Measurements from ENCODE around the gene TVP23A.

The TVP23A gene

DNA sequence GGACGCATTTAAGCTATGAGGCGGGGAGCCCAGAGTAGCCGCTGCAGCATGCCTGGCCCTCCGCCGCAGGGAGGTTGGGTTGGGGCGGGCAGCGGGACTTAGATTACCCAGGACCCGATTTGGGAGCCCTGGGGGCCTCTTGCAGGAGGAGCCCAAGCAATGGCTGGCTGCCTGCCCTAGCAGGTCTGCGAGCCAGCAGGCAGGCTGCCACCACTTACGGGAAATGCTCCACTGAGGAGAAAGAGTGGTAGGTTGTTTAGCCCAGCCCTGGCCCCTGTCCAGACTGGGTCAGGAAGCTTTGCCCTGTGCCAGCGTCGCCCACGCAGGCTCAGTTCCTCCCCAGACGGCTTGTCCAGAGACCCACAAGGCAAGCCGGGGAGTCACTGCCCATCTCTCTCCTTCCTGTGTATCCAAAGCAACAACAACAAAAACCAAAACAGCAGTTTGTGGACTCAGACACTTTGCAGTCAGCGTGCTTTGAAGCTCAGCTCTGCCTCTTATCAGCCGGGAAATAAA, 10.3 kb upstream of the TVP23A start:
- peak; percentile 58 for DNase-seq (ENCODE audit: low read depth)
- TF ChIP-seq, protein P1, sequence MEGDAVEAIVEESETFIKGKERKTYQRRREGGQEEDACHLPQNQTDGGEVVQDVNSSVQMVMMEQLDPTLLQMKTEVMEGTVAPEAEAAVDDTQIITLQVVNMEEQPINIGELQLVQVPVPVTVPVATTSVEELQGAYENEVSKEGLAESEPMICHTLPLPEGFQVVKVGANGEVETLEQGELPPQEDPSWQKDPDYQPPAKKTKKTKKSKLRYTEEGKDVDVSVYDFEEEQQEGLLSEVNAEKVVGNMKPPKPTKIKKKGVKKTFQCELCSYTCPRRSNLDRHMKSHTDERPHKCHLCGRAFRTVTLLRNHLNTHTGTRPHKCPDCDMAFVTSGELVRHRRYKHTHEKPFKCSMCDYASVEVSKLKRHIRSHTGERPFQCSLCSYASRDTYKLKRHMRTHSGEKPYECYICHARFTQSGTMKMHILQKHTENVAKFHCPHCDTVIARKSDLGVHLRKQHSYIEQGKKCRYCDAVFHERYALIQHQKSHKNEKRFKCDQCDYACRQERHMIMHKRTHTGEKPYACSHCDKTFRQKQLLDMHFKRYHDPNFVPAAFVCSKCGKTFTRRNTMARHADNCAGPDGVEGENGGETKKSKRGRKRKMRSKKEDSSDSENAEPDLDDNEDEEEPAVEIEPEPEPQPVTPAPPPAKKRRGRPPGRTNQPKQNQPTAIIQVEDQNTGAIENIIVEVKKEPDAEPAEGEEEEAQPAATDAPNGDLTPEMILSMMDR (IDR thresholded peaks at IDR 0.05; ENCODE audit: insufficient read depth, low read depth, low read length, missing control alignments): no peak
- H3K4me3 ChIP-seq (ENCODE audit: low read length): no peak overlapping the region

DNA sequence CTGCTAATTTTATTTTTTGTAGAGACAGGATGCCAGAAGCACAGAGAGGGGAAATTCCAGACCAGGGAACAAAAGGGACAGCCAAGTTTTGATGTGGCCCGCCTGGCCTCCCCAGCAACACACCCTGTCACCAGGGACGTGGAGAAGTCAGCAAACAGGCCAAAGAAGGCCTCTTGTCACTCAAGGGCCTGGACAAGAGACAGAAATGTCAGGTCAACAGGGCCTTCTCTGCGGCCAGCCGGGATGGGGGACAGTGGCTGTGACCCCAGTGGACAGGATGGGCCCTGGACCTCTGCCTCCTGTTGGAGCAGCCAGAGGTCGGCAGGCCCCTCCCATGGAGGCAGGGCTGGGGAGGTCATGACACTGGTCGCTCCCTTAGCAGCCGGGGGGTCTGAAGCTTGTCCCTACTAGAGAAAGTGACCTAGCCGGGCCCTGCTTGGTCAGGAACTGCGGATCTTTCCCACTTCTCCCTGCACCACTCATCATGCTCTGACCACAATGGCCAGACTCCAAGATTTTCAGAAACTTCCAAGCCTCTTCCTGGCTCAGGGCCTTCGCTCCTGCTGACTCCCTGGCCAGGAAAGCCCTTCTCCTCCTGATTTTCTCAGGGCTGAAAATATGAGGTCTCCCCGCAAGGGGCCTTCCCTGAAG, 9.2 kb upstream of the TVP23A start:
- DNase-seq (ENCODE audit: low read depth): peak; percentile 35
- no peak overlapping the region for H3K4me3 ChIP-seq (ENCODE audit: low read length)
- TF ChIP-seq, protein P1 (IDR thresholded peaks at IDR 0.05; ENCODE audit: insufficient read depth, low read depth, low read length, missing control alignments): no peak

DNA sequence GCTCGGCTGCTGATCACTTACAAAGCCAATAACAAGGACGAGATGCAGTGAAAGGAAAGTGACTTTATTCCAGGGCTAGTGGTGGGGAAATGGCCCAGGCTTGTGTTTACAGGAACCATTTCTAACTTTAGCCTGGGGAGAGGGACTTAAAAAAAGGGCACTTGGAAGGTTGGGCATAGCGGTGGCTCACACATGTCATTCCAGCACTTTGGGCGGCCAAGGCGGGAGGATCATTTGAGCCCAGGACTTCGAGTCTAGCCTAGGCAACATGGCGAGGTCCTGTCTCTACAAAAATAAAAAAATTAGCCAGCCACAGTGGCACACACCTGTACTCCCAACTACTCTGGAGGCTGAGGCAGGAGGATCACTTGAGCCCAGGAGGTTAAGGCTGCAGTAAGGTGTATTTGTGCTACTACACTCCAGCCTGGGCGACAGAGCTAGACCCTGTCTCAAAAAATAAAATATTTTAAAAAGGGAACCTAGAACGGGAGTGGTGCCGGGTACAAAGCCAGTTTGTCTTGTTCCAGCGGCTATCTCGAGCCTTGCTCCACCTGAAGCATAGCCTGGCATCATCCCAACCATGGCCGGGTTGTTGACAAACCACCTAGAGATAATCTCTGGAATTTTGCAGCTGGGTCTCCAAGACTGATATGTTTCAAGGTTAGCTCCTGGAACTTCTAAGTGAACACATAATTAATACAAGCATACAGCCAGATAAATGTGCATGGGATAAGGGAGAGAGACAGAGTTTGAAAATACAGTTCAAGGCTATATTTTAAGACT, 5.7 kb upstream of the TVP23A start:
- no peak overlapping the region for H3K4me3 ChIP-seq (ENCODE audit: low read length)
- TF ChIP-seq, protein P1 (IDR thresholded peaks at IDR 0.05; ENCODE audit: insufficient read depth, low read depth, low read length, missing control alignments): no peak
- DNase-seq (ENCODE audit: low read depth): peak; percentile 17

DNA sequence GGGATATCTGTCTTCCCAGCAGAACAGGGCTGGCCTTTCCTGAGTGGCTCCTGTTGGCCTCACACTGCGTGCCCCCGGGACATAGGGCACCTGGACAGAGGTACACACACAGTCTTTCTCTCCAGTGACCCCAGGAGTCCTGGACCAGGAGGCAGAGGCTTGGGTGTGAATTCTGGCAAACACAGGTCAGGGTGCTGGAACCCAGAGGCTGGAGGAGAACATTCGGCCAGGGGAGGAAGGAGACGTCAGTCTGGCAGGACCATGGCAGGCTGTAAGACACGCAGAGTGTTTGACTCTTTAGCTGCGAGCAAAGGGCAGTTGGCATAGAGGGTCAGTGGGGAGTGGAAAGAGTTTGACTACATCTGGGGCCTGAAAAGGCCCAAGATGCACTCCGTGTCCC, 4.1 kb upstream of the TVP23A start:
- TF ChIP-seq, protein P1 (IDR thresholded peaks at IDR 0.05; ENCODE audit: insufficient read depth, low read depth, low read length, missing control alignments): no peak
- H3K4me3 ChIP-seq (ENCODE audit: low read length): no peak overlapping the region
- no peak for DNase-seq (ENCODE audit: low read depth)

DNA sequence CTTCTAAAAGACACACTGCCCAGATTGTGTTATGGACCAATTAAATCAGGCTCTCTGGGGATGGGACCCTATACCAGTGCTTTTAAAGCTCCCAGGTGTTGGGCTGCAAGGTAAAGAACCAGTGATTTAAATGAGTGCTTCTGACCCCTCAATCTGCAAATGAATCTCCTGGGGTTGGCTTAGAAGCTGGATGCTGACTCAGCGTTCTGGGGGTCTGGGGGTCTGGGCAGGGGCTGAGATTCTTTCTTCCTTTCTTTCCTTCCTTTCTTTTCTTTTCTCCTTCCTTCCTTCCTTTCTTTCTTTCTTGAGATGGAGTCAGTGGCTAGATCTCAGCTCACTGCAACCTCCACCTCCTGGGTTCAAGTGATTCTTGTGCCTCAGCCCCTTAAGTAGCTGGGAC, 2.0 kb upstream of the TVP23A start:
- TF ChIP-seq, protein P1 (IDR thresholded peaks at IDR 0.05; ENCODE audit: insufficient read depth, low read depth, low read length, missing control alignments): no peak
- no peak for DNase-seq (ENCODE audit: low read depth)
- H3K4me3 ChIP-seq (ENCODE audit: low read length): no peak overlapping the region

DNA sequence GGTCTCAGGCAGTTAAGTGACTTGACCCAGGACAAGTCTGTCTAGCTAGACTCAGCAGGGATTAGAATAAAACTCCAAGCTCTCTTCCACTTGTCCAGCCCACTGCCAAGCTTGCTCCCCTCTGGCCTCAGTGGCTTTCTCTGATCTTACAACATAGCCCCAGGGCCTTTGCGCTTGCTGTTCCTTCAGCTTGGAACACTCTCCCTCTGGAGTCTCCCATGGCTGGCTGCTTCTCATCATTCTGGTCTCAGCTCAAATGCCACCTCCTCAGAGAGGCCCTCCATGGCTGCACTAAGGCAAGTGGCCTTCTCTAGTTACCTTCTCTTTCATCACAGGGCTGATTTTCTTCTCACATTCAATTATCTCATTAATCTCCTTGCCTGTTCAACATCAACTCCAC, 1.1 kb downstream of the TVP23A start:
- TF ChIP-seq, protein P1 (IDR thresholded peaks at IDR 0.05; ENCODE audit: insufficient read depth, low read depth, low read length, missing control alignments): no peak

More for the DNA sequence above, 1.1 kb downstream of the TVP23A start:
- H3K4me3 ChIP-seq (ENCODE audit: low read length): no peak overlapping the region
- no peak for DNase-seq (ENCODE audit: low read depth)

Measured in epithelial cell of esophagus (primary cell).